GM20431 (cell line): Measurements from ENCODE around the gene FLNA.

Source experiments
- in situ Hi-C: fragments of 300-500 bp; cut with MseI, MboI; formaldehyde crosslinking; loops from one replicate; pipeline ENCODE4 v1.15.0; 2020; ENCODE audit warnings: low sequenced_read_pairs; ENCODE audit not compliant: unreplicated experiment

The FLNA gene, protein sequence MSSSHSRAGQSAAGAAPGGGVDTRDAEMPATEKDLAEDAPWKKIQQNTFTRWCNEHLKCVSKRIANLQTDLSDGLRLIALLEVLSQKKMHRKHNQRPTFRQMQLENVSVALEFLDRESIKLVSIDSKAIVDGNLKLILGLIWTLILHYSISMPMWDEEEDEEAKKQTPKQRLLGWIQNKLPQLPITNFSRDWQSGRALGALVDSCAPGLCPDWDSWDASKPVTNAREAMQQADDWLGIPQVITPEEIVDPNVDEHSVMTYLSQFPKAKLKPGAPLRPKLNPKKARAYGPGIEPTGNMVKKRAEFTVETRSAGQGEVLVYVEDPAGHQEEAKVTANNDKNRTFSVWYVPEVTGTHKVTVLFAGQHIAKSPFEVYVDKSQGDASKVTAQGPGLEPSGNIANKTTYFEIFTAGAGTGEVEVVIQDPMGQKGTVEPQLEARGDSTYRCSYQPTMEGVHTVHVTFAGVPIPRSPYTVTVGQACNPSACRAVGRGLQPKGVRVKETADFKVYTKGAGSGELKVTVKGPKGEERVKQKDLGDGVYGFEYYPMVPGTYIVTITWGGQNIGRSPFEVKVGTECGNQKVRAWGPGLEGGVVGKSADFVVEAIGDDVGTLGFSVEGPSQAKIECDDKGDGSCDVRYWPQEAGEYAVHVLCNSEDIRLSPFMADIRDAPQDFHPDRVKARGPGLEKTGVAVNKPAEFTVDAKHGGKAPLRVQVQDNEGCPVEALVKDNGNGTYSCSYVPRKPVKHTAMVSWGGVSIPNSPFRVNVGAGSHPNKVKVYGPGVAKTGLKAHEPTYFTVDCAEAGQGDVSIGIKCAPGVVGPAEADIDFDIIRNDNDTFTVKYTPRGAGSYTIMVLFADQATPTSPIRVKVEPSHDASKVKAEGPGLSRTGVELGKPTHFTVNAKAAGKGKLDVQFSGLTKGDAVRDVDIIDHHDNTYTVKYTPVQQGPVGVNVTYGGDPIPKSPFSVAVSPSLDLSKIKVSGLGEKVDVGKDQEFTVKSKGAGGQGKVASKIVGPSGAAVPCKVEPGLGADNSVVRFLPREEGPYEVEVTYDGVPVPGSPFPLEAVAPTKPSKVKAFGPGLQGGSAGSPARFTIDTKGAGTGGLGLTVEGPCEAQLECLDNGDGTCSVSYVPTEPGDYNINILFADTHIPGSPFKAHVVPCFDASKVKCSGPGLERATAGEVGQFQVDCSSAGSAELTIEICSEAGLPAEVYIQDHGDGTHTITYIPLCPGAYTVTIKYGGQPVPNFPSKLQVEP (N-terminal part only)

DNA sequence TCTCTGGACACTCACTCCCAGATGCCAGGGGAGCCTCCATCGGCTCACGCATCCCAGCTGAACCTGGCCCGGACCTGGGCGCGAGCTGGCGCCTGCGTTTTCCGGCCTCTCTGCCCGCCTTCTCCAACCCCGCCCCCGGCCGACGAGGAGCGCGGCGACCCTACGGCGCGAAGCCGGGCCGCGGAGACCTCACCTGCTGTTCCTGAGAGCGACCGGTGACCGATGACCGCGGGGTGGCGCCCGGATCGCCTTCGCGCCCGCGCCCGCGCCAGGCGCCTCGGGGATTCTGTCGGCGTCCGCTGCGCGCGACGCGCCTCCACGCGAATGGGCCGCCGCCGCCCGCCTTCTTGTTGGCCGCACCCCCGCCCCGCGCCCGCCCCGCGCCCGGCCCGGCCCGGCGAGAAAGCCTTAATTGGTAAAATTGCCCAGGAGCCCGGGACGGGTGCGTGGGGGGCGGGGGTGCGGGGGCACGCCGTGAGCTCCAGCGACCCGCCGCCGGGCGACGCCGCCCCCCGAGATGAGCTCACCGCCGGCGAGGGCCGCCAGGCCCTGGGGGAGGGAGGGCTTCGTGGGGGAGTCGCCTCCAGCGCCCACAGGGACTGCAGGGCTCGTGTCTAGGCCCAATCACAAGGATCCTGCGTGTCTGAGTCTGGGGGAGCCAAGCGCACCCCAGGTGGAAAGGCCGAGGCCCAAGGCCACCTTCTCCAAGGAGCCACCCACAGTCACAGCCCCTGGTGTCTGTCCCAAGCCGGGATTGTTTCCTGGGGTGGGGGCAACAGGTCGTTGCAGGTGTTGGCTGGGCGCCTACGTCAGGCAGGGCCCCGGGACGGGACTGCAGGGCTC lies at the start of gene FLNA:
FLNA (minus strand) TSS at position 322 of the 843 bp plus-strand sequence. CDS start 3,389 bp downstream, outside the sequence.
- in situ Hi-C loops, result no loop called here

DNA sequence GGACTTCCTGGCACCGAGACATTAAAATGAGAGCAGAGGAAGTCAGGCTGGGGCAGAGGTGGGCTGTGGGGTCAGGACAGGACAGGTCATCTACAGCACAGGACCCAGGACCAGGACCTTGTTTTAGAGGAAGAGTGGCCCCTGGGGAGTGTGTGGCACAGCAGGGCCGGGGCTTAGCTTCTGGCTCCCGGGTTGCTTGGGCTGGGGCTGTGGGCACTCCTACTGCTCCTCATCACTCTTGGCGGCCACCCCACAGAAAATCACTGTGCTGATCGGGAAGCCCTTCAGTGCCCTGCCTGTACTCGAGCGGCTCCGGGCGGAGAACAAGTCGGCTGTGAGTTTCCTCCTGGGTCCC lies 45.9 kb upstream of the FLNA start:
- in situ Hi-C loops, result no loop called here

DNA sequence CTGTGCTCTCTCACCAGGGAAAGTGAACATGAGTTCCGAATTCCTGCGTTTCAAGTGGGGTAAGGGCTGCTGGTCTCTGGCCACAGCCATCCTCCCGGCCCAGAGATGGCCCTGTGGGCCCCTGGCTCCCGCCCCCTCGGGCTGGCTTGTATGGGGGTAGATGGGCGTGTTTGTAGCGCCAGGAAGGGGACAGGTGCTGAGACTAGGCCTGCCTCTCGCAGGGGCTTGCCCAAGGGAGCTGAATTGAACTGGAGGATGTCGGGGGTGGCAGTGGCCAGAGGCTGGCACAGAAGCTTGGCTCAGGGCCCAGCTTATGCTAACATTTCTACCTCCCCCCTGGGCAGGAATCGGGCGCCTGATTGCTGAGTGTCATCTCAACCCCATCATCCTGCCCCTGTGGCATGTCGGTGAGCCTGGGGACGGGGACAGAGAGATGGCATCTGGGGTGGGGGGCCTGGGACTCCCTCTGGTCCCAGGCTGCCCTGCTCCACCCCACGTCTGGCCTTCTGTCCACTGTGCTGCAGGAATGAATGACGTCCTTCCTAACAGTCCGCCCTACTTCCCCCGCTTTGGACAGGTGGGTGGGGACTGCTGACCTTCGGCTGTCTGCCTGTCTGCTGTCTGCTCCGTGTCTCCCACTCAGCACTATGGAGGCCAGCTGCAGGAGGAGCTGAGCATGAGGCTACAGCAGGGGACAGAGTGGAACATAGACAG lies 45.4 kb upstream of the FLNA start:
- in situ Hi-C loops, result no loop called here

DNA sequence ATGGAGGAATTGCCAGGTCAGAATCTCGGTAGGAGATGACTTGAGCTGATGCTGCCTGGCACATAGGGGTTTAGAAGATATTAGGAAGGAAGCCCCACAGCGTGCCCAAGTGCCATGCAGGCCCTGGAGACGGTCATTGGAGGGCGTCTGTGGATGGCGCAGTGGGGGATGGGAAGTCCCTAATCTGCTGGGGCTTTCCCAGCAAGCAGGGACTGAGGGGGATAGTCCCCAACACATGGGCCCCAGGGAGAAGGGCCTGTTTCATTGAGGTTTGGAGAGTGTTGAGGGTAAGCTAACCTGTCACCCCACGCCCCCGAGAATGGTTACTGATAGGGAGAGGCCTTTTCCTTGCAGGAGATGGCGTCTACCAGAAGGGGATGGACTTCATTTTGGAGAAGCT lies 44.8 kb upstream of the FLNA start:
- in situ Hi-C loops, result no loop called here

DNA sequence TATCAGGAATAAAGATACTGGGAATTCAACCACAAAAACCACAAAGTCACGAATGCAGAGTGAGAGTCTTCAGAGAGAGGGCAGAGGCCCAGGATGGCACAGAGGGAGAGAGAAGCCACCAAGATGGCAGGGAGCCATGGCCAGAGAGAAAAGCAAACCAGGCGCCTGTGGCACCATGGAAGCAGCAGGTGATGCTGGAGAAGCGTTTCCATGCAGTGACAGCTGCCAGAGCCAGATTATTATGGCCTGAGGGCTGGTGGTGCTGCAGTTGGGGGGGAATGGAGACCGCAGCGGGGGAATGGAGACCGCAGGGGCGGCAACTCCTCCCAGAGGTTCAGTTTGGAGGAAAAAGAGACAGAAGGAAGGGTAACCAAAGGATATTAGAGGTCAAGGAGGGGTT lies 42.7 kb upstream of the FLNA start:
- in situ Hi-C loops, result no loop called here

DNA sequence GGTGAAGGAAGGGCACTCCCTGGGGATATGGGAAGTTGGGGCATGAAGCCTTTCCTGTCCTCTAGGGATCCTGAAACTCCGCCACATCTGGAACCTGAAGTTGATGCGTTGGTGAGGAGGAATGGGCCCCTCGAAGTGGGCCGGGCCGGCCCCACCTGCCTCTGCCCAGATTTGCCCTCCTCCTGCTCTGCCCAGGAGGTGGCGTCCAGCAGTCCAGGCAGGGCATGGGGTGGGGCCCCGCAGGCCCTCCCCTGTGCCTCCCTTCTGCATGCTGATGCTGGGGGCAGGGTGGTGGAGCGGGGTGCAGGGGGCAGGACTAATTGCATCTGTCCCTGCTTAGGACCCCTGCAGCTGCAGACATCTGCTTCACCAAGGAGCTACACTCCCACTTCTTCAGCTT lies 38.7 kb upstream of the FLNA start:
- in situ Hi-C loops, result no loop called here

DNA sequence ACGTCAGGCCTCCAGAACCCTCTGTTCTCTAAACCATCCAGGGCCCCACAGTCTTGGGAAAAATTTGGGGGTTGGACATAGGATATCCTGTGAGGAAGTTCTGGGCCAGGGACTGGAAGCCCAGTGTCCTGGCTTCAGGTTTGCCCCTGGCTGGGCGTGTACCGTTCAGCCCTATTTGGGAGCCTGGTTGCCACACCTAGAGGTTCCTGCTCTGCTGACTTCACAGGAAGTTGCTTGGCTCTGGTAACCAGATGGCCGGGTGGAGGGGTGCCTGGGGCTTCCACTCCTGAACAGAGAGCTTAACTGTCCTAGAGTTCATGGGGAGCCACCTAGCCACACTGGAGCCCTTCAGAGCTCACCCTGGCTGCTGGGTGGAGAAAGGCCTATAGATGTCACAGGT lies 38.0 kb upstream of the FLNA start:
- in situ Hi-C loops, result no loop called here

DNA sequence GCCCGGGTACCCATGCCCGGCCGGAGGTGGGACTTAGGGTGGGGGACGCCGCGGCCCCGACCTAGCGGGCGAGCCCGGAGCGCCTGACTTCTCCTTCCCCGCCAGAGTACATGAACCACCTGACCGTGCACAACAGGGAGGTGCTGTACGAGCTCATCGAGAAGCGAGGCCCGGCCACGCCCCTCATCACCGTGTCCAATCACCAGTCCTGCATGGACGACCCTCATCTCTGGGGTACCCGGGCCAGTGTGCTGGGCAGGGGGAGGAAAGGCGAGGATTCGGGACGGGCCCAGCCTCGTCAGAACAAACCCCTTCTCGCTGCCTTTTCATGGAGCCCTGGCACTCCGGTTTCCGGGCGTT lies 37.5 kb upstream of the FLNA start:
- in situ Hi-C loops, result no loop called here

DNA sequence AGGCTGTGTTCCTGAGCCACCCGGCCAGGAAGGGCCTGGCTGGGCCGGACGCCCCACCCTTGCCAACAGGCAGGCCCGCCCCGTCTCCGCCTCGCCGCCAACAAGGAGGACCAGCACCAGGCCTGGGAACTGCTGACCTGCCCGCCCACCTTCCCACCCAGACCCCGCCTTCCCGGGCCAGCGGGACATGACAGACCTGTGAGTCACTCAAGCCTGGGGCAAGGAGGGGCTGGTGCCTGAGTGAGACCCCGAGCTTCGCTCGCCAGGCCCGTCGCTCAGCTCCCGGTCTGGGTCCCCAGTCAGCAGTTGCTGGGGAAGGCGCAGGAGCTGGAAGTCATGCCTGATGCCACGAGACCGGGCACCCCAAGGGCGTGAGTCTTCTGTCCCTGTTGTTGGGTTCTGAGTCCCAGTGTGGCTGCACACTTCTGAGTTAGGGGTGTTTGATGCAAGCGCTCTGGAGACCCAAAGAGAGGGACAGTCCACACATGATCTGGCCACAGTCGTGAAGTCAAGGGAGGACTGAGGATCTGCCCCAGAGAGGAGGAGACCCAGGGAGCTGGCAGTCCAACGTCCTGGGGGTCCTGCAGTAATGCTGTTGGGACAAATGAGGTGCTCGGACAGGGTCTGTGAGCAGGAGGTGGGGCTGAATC lies 34.9 kb upstream of the FLNA start, which contains the start of gene DNASE1L1:
DNASE1L1 (minus strand) TSS at position 33 of the 650 bp plus-strand sequence. CDS start 3,686 bp downstream, outside the sequence.
- in situ Hi-C loops, result no loop called here

DNA sequence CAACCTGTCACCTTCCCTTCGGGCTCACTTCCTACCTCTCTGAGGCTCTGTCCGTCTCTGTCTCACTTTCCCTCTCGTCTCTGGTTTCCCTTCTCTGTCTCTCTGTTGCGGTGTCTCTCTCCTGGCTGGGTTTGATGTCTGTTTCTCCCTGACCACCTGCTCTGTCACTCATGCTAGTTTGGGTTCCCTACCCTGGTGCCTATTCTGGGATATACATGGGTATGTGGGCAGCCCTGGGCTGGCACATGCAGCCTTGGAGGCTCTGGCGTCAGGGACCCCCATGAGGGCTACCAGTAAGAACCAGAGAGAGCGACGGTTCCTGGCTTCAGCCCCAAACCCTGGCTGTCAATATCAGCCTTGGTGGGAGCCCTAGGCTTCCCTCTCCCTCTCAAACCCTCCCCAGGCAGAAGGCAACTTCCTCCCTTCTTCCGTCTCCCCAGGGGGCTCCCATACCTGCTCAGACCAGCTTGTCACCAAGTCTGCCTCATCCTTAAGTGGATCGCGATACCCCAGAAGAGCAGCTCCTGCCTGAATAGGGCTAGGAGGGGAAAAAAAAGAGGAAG lies 34.3 kb upstream of the FLNA start:
- in situ Hi-C loops, result no loop called here

DNA sequence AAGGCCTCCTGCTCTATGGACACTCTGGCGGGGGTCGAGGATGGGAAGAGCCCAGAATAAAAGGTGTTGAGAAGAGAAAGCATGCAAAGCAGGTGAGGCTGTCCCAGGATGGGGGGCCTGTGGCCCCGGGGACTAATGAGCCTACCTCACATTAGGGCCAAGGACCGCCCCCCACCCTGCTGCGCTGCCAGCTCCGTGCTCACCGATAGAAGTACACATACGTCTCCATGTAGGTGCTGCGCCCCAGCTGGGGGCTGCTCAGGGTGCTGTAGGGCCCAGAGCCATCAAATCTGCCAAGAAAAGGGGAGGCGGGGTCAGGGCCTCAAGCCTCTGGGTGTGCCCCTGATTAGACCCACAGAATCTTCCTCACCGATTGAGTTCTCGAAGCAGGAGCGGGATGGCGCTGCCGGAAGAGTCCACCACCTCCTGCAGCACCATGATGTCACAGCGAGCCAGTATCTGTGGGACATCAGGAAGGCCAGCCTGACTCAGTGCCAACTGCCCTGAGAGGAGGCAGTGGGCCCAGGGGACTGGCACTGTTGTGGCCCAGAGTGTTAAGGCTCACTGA lies 30.3 kb upstream of the FLNA start:
- in situ Hi-C loops, result no loop called here

DNA sequence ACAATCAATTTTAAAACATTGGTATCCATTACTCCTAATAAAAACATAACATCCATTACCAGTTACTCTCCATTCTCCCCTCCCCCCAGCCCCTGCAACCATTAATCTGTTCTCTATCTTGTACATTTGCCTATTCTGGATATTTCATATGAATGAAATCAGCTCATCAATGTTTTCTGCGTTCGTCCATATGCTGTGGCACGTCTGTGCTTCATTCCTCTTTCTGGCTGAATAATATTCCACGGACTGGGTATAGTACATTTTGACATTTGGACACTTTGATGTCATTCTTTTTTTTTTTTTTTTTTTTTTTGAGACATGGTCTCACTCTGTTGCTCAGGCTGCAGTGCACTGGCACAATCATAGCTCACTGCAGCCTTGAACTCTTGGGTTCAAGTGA lies 29.4 kb upstream of the FLNA start:
- in situ Hi-C loops, result no loop called here

DNA sequence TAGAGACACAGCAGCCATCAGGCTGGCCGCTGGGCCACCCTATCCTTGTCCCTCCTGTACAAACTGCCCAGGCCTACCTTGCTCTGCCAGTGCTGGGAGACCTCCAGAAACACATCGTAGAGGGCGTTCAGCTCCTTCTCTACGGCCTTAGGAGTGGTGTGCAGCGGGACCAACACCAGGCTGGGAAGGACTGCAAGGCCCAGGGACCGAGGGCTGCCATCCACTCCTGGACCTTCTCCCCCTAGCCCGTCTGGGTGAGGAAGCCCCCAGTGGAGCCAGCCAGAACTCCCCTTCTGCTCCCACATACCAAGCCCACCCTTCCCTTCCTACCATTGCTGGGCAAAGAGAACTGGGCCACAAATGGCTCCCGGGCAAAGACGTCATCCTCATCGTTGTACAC lies 28.8 kb upstream of the FLNA start:
- in situ Hi-C loops, result no loop called here

DNA sequence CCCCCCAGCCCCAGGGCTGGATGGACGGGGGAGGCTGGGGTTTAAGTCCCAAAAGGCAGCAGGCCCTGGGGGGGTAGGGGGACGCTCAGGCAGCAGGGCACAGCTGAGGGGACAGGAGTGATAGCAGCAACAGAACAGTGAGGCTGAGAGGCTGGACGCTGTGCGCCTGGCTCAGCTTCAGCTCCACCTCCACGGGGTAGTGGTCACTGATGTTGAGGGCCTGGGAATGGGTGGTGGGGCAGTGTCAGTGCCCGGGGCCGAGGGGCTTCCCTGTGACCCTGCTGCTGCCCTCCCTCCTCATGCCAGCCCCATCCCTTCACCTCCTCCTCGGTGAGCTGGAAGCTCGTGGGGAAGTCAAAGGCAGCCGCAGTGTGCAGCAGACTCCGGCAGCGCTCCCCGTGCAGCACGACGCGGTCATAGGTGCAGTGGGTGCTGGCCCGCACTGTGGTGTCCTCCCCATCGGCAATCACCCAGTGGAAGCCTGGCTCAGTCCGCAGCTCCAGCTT lies 28.2 kb upstream of the FLNA start:
- in situ Hi-C loops, result no loop called here

DNA sequence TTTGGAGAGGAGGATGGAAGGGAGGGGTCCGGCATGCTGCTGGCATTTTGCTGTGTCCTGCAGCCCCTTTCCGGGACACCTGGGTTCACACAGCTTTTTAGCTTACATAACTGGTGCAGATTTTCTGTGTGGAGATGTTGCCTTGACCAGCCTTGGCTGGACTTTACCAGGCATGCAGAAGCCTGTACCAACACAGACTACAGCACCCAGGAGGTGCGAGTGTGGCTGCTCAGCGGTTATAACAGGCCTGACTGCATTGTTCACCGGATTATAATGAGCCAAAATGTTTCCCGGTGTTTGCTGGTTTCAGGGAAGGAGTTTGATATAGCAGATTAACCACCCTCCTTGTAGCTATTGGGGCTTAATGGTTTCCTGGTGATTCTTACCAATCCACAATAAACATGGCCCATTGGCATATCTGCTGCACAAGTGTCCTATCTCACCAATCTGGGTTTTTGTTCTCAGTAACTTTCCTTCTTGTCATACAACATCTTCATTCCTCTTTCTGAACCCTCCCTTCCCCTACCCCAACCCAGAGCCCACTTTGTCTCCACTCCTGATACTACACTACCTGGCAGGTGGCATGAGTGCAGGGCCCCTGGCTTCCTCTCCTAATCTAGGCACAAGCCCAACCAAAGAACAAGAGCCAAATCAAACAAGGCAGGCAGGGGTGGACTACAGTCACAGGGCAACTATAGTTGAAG lies 27.6 kb upstream of the FLNA start:
- in situ Hi-C loops, result no loop called here

DNA sequence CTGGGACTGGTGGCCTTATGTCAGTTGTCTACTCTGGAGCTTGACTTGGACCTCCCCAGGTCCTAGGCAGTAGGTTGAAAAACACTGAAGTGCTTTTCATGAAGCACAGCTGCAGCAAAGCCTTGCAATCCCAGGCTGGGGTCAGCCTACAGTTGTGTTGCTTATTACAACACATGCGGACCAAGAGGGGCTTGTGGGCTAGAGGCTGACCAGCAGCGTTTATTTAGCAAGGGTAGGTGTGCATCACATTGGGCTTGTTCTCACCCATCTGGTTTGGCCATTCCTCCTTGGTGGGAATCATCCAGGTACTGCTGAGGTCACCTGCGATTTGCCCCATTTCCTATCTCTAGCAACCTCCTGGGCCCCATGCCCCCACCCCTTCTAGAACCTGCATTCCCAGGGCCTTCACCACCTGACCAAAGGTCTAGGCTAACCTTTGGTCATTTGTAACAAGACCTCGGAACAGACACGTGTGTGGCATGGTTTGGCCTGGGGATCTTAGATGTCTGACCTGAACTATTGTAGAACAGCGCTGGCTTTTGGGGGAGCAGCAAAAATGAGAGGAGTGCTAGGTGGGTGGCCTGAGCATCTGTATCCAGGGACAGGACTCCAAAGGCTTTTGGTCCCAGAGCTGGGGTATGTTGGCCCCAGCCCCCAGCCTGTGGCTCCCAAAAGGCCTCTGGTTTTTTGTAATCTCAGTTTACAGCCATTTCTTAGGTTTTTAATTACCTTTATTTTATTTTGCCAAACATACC lies 26.8 kb upstream of the FLNA start:
- in situ Hi-C loops, result no loop called here
